ENCODE data around the gene NOP56. TPM values are rescaled to one million over a fixed set of nuclear protein-coding genes. Genes with fewer than 3 reads are reported as not detected.

The NOP56 gene
- total and polyA plus RNA-seq, 8 donors: 81.0 to 241 (median 206) TPM

- intact Hi-C loops (cut with DNase I): no loop called here
- no peak overlapping the region for H3K4me3 ChIP-seq
- no peaks in the 10 kb centered on the region for H3K36me3 ChIP-seq
- peaks cover 0 to 13% of the 10 kb centered on the region in 2 donors for H3K27me3 ChIP-seq
- ATAC-seq (no peak), DNase-seq (no peak)
- H3K27ac ChIP-seq: no peak overlapping the region
- no peaks in the 10 kb centered on the region for H3K9me3 ChIP-seq
- no peaks in the 10 kb centered on the region for H3K4me1 ChIP-seq
- no peak for TF ChIP-seq CTCF (IDR thresholded peaks at IDR 0.05)
Observed at GRCh38 chr20:2637246-2637645, 15.2 kb upstream of the NOP56 start.

- Histone ChIP-seq H3K27ac (no peak overlapping the region), H3K9me3 (no peaks in the 10 kb centered on the region), H3K27me3 (peaks cover 0 to 4% of the 10 kb centered on the region in 2 donors), H3K4me1 (no peaks in the 10 kb centered on the region), H3K4me3 (no peak overlapping the region), H3K36me3 (no peaks in the 10 kb centered on the region)
- no peak for TF ChIP-seq CTCF (IDR thresholded peaks at IDR 0.05)
- intact Hi-C loops (cut with DNase I): loop anchor here in 1 of 2 donors (10.0 kb wide), 1 partner anchor 115 kb away; no protein-coding TSS in a partner anchor
- DNase-seq: no peak
- no peak for ATAC-seq
Observed at GRCh38 chr20:2640260-2640659, 12.2 kb upstream of the NOP56 start.

- intact Hi-C loops (cut with DNase I): loop anchor here in 1 of 2 donors (10.0 kb wide), 1 partner anchor 116 kb away; no protein-coding TSS in a partner anchor
- Histone ChIP-seq H3K9me3 (no peaks in the 10 kb centered on the region), H3K4me3 (no peak overlapping the region), H3K36me3 (no peaks in the 10 kb centered on the region), H3K27me3 (no peaks in the 10 kb centered on the region), H3K27ac (no peak overlapping the region), H3K4me1 (no peaks in the 10 kb centered on the region)
- ATAC-seq (no peak), DNase-seq (no peak)
- TF ChIP-seq CTCF (IDR thresholded peaks at IDR 0.05): no peak
Observed at GRCh38 chr20:2640899-2641298, 11.5 kb upstream of the NOP56 start.

- Histone ChIP-seq H3K4me1 (peaks cover 0 to 6% of the 10 kb centered on the region in 2 donors), H3K27ac (no peak overlapping the region), H3K4me3 (no peak overlapping the region), H3K9me3 (no peaks in the 10 kb centered on the region), H3K27me3 (no peaks in the 10 kb centered on the region), H3K36me3 (no peaks in the 10 kb centered on the region)
- TF ChIP-seq CTCF (IDR thresholded peaks at IDR 0.05): no peak
- intact Hi-C loops (cut with DNase I): loop anchor here in 1 of 2 donors (10.0 kb wide), 1 partner anchor 119 kb away; no protein-coding TSS in a partner anchor
- ATAC-seq (no peak), DNase-seq (no peak)
Observed at GRCh38 chr20:2643708-2644107, 8.7 kb upstream of the NOP56 start.

- intact Hi-C loops (cut with DNase I): no loop called here
- H3K9me3 ChIP-seq: no peaks in the 10 kb centered on the region
- DNase-seq (peak in 2 of 4 donors; percentile 44 to 52), ATAC-seq (peak; percentile 71)
- H3K36me3 ChIP-seq: peaks cover 0 to 41% of the 10 kb centered on the region in 2 donors
- no peak for TF ChIP-seq CTCF (IDR thresholded peaks at IDR 0.05)
- H3K27me3 ChIP-seq: no peaks in the 10 kb centered on the region
- H3K4me3 ChIP-seq: peak overlapping the region; percentile 91 to 96
- peaks cover 13 to 35% of the 10 kb centered on the region in 2 donors for H3K4me1 ChIP-seq
- peak overlapping the region; percentile 92 for H3K27ac ChIP-seq
Observed at GRCh38 chr20:2652724-2653555, 508 bp downstream of the NOP56 start.

Data from left lung (tissue), 10 donors.